ENCODE data around the gene SRP14.
A peak's percentile ranks its signal among the peaks of the same experiment; 100 is the strongest.
"Not testable (repeated sequence)": the region's sequence is repeated elsewhere in the genome, so short reads cannot be mapped to it uniquely, and the experiment has no call there.

SRP14 gene

DNA sequence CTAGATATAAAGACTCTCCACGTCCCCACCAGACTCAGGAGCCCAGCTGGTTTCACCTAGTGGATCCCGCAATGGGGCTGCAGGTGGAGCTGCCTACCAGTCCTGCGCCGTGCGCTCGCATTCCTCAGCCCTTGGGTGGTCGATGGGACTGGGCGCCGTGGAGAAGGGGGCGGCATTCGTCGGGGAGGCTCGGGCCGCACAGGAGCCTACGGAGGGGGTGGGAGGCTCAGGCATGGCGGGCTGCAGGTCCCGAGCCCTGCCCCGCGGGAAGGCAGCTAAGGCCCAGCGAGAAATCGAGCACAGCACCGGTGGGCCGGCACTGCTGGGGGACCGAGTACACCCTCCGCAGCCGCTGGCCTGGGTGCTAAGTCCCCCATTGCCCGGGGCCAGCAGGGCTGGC lies 35.7 kb upstream of the SRP14 start:
- H3K27me3 Mint-ChIP-seq: peaks cover 0 to 24% of the 10 kb centered on the region in 2 donors
- DNase-seq; H3K4me3 Mint-ChIP-seq; H3K9me3 Mint-ChIP-seq; H3K36me3 Mint-ChIP-seq (ENCODE audit: insufficient read depth); ATAC-seq (replicated peaks): not testable (repeated sequence)
- peaks cover 9 to 12% of the 10 kb centered on the region in 2 donors for H3K4me1 Mint-ChIP-seq (ENCODE audit: low read depth in 2 of 2)
- H3K27ac Mint-ChIP-seq: peak overlapping the region in 1 of 2 donors; percentile 91

GRCh38 chr15:40073716-40074490 lies 34.9 kb upstream of the SRP14 start:
- ATAC-seq (replicated peaks); H3K36me3 Mint-ChIP-seq (ENCODE audit: insufficient read depth); DNase-seq; H3K9me3 Mint-ChIP-seq: not testable (repeated sequence)
- peaks cover 9 to 12% of the 10 kb centered on the region in 2 donors for H3K4me1 Mint-ChIP-seq (ENCODE audit: low read depth in 2 of 2)
- peak overlapping the region; percentile 44 to 91 for H3K27ac Mint-ChIP-seq
- peaks cover 0 to 24% of the 10 kb centered on the region in 2 donors for H3K27me3 Mint-ChIP-seq
- H3K4me3 Mint-ChIP-seq: peak overlapping the region; percentile 76 to 86

DNA sequence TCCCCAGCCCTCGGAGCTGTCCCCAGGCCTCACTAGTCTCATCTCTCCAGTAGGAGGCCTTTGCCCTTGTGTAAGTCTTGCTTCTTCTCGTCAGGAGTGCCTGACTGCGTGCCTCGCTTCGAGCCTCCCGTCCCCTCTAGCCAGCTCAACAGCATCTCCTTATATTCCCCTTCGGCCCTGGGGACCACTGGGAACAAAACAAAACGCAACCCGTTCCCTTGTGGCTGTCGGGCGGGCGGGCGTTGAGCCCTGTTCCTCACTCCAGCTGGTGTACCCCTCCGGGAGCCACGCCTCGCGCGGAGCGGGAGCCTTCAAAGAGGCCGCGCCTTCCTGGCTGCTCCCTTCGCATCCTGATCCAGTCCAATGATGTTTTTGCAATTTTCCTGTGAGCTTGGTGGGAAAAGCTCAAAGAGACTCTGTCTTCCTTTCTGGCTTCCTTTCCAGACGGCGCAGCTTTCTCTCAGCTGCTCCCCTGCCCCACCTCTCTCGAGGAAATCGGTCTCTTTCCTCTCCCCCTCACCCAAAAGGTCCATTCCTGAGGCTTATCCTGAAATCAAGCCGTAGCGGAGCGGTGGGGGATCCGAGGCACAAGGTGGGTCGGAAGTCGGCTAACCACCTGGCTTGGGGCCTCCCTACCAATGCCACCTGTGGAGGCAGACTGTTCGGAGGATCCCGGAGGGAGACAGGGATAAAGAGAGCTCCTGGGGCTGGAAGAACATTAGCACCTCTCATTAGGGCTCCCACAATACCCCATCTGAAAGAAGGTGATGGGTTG lies 33.4 kb upstream of the SRP14 start:
- no peaks in the 10 kb centered on the region for H3K9me3 Mint-ChIP-seq
- H3K4me1 Mint-ChIP-seq (ENCODE audit: low read depth in 2 of 2): peaks cover 9 to 12% of the 10 kb centered on the region in 2 donors
- H3K4me3 Mint-ChIP-seq: no peak overlapping the region
- no peak overlapping the region for H3K27ac Mint-ChIP-seq
- no peaks in the 10 kb centered on the region for H3K36me3 Mint-ChIP-seq (ENCODE audit: insufficient read depth)
- DNase-seq (no peak), ATAC-seq (replicated peaks) (no peak)
- peaks cover 0 to 24% of the 10 kb centered on the region in 2 donors for H3K27me3 Mint-ChIP-seq

DNA sequence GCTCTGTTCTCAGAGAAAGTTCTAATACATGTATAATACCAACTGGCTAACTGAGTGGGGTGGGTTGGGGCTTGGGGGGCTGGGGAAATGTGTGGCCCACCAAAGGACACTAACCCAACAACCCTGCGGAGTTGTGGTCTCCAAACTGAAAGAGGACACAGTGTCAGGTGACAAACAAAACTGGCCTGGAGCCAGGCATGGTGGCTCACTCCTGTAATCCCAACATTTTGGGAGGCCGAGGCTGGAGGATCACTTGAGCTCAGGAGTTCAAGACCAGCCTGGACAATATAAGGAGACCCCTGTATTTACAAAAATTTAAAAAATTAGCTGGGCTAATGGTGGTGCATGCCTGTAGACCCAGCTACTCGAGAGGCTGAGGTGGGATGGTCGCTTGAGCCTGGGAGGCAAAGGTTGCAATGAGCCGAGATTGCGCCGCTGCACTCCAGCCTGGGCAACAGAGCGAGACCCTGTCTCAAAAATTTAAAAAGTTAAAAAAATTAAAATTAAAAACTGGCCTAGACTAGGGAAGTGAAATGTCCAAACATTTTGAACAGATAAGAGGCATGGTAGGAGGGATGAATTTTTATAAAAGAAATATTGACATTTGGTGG lies 31.7 kb upstream of the SRP14 start:
- no peak overlapping the region for H3K4me3 Mint-ChIP-seq
- H3K27me3 Mint-ChIP-seq: peaks cover 0 to 24% of the 10 kb centered on the region in 2 donors
- no peaks in the 10 kb centered on the region for H3K36me3 Mint-ChIP-seq (ENCODE audit: insufficient read depth)
- no peaks in the 10 kb centered on the region for H3K9me3 Mint-ChIP-seq
- H3K4me1 Mint-ChIP-seq (ENCODE audit: low read depth in 2 of 2): peaks cover 9 to 12% of the 10 kb centered on the region in 2 donors
- ATAC-seq (replicated peaks) (no peak), DNase-seq (no peak)
- no peak overlapping the region for H3K27ac Mint-ChIP-seq

GRCh38 chr15:40070166-40070557 lies 31.2 kb upstream of the SRP14 start:
- Mint-ChIP-seq H3K9me3 (no peaks in the 10 kb centered on the region), H3K4me1 (ENCODE audit: low read depth in 2 of 2) (peaks cover 9 to 12% of the 10 kb centered on the region in 2 donors), H3K27ac (no peak overlapping the region), H3K36me3 (ENCODE audit: insufficient read depth) (no peaks in the 10 kb centered on the region), H3K27me3 (peaks cover 0 to 24% of the 10 kb centered on the region in 2 donors), H3K4me3 (no peak overlapping the region)
- DNase-seq (no peak), ATAC-seq (replicated peaks) (no peak)

DNA sequence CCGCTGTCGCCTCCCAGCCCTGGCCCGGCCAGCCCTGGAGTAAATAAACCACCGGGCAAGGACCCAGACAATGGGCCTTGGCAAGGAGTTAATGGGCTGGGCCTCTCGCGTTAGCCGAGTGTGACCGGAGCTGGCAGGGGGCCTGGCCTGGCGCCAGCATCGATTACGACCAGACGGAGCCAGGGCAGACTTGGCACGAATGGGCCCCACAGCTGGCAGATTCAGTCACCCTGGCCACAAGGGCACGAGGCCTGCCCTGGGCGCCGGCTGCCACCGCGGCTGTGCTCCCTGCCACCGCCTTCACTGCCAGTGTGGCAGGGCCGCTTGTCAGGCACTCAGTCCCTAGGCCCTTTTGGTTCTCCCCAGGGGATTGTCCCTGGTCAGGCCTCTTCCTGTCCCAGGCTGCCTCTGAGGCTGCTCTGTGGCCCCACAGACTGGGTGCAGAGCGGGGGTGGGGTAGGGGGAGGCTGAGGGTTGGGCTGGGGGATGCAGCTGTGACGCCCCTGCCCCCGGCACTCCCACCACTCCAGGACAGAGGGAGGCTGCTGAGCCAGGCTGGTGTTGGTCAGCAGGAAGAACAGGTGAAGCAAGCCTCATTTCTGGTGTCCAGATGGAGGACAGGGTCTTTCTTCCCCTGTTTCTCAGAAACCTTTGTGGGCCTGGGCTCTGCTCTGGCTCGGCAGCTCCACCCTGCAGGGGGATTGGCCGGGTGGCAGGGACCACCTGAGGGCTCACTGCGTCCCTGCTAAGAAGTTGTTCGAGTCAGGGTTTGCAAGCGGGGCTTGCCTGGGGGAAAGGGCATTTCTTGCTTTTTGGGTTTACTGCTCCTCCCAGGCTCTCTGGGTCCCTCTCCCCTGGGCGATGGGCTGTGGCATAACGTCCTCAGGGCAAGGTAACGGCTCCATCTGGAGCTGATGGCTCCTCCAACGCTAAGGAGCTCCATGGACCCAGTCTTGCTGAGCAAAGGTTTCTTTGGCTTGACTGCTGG lies 30.5 kb upstream of the SRP14 start:
- Mint-ChIP-seq H3K27ac (no peak overlapping the region), H3K9me3 (no peaks in the 10 kb centered on the region), H3K4me1 (ENCODE audit: low read depth in 2 of 2) (peaks cover 9 to 10% of the 10 kb centered on the region in 2 donors), H3K27me3 (peaks cover 0 to 22% of the 10 kb centered on the region in 2 donors), H3K4me3 (no peak overlapping the region), H3K36me3 (ENCODE audit: insufficient read depth) (no peaks in the 10 kb centered on the region)
- DNase-seq: no peak
- ATAC-seq (replicated peaks): no peak

DNA sequence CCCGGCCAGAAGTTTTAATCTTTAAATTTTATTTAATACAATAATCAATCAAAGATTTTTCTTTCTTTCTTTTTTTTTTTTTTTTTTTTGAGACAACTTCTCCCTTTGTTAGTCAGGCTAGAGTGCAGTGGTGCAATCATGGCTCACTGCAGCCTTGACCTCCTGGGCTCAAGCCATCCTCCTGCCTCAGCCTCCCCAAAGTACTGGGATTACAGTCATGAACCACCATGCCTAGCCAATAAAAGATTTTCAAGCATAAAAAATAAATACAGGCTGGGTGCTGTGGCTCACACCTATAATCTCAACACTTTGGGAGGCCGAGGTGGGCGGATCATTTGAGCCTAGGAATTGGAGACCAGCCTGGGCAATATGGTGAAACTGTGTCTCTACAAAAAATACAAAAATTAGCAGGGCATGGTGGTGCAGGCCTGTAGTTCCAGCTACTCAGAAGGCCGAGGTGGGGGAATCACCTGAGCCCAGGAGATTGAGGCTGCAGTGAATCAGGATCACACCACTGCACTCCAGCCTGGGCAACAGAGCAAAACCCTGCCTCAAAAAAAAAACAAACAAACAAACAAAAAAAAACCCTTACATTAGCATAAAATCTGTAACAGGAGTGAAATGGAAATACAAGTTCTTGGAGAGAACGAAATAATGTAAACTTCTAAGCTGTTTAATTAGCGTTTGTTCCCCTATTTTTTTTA lies 29.1 kb upstream of the SRP14 start:
- H3K9me3 Mint-ChIP-seq: no peaks in the 10 kb centered on the region
- ATAC-seq (replicated peaks) (no peak), DNase-seq (no peak)
- no peaks in the 10 kb centered on the region for H3K36me3 Mint-ChIP-seq (ENCODE audit: insufficient read depth)
- H3K27ac Mint-ChIP-seq: no peak overlapping the region
- no peak overlapping the region for H3K4me3 Mint-ChIP-seq
- peaks cover 0 to 11% of the 10 kb centered on the region in 2 donors for H3K27me3 Mint-ChIP-seq
- H3K4me1 Mint-ChIP-seq (ENCODE audit: low read depth in 2 of 2): no peaks in the 10 kb centered on the region

DNA sequence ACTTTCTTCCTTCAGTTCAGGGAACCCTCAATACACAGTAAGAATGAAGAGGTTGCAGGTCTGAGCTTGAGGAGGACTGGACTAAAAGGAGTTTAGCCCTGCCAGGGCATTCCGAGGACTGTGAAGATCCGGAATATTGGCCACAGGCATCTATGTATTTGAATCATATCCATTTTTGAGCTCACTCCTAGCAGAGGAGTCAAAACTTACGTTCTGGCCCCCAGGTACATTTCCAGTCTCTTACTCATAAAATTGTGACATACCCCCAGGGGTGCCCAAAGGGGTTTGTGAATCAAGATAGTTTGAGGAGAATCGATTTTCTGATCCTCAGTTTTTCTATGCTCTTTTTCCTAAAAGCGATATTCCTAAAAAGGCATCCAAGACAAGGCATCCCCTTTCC lies 27.6 kb upstream of the SRP14 start:
- Mint-ChIP-seq H3K4me1 (ENCODE audit: low read depth in 2 of 2) (no peaks in the 10 kb centered on the region), H3K9me3 (no peaks in the 10 kb centered on the region), H3K27me3 (no peaks in the 10 kb centered on the region), H3K27ac (no peak overlapping the region), H3K4me3 (no peak overlapping the region), H3K36me3 (ENCODE audit: insufficient read depth) (no peaks in the 10 kb centered on the region)
- ATAC-seq (replicated peaks): no peak
- no peak for DNase-seq

GRCh38 chr15:40065166-40065565 lies 26.2 kb upstream of the SRP14 start:
- Mint-ChIP-seq H3K27me3 (no peaks in the 10 kb centered on the region), H3K27ac (no peak overlapping the region), H3K4me3 (no peak overlapping the region), H3K9me3 (no peaks in the 10 kb centered on the region), H3K4me1 (ENCODE audit: low read depth in 2 of 2) (no peaks in the 10 kb centered on the region), H3K36me3 (ENCODE audit: insufficient read depth) (no peaks in the 10 kb centered on the region)
- DNase-seq (no peak), ATAC-seq (replicated peaks) (no peak)

- DNase-seq (no peak), ATAC-seq (replicated peaks) (no peak)
- H3K27me3 Mint-ChIP-seq: no peaks in the 10 kb centered on the region
- peaks cover 0 to 4% of the 10 kb centered on the region in 2 donors for H3K4me1 Mint-ChIP-seq (ENCODE audit: low read depth in 2 of 2)
- H3K4me3 Mint-ChIP-seq: no peak overlapping the region
- H3K36me3 Mint-ChIP-seq (ENCODE audit: insufficient read depth): no peaks in the 10 kb centered on the region
- H3K9me3 Mint-ChIP-seq: no peaks in the 10 kb centered on the region
- H3K27ac Mint-ChIP-seq: no peak overlapping the region
Measured at GRCh38 chr15:40064231-40064894, 25.4 kb upstream of the SRP14 start.

- Mint-ChIP-seq H3K36me3 (ENCODE audit: insufficient read depth) (no peaks in the 10 kb centered on the region), H3K4me3 (no peak overlapping the region), H3K4me1 (ENCODE audit: low read depth in 2 of 2) (peaks cover 2 to 8% of the 10 kb centered on the region in 2 donors), H3K9me3 (no peaks in the 10 kb centered on the region), H3K27ac (peak overlapping the region in 1 of 2 donors; percentile 46), H3K27me3 (no peaks in the 10 kb centered on the region)
- DNase-seq (no peak), ATAC-seq (replicated peaks) (no peak)
Measured at GRCh38 chr15:40063563-40064011, 24.6 kb upstream of the SRP14 start.

Measured in effector memory CD8-positive, alpha-beta T cell (primary cell).